GM23248 (cell line): ENCODE data around the gene SLC25A38. TPM values are rescaled to one million over a fixed set of nuclear protein-coding genes. Genes with fewer than 3 reads are reported as not detected.

Source experiments
- DNase-seq: peaks from one replicate; pipeline ENCODE4 v3.0.0-alpha.2; 2015
- H2AFZ ChIP-seq: fragments of 200-600 bp; sonication (generic); 2 replicates; pipeline ENCODE4 v1.6.1; 2016; ENCODE audit warnings: antibody characterized with exemption
- H3F3A ChIP-seq: fragments of 200-600 bp; sonication (generic); 2 replicates; pipeline ENCODE4 v1.6.1; 2016; ENCODE audit warnings: mild to moderate bottlenecking, antibody characterized with exemption, mixed run types; ENCODE audit not compliant: insufficient read depth
- H3K27ac ChIP-seq: fragments of 200-600 bp; sonication (generic); 2 replicates; pipeline ENCODE4 v1.5.1; 2016; ENCODE audit warnings: mild to moderate bottlenecking
- H3K27me3 ChIP-seq: fragments of 200-600 bp; sonication (generic); replicated peaks from 2 replicates; pipeline ENCODE4 v1.6.1; 2016; ENCODE audit warnings: mild to moderate bottlenecking; ENCODE audit not compliant: insufficient read depth
- H3K36me3 ChIP-seq: fragments of 200-600 bp; sonication (generic); 2 replicates; pipeline ENCODE4 v1.6.1; 2016; ENCODE audit warnings: low read depth, mild to moderate bottlenecking
- H3K4me1 ChIP-seq: fragments of 200-600 bp; sonication (generic); 2 replicates; pipeline ENCODE4 v1.6.1; 2016; ENCODE audit warnings: mild to moderate bottlenecking; ENCODE audit not compliant: insufficient read depth
- H3K4me2 ChIP-seq: fragments of 200-600 bp; sonication (generic); one replicate; pipeline ENCODE4 v1.6.1; 2016; ENCODE audit warnings: mild to moderate bottlenecking; ENCODE audit not compliant: unreplicated experiment
- H3K4me3 ChIP-seq: fragments of 200-600 bp; sonication (generic); 2 replicates; pipeline ENCODE4 v1.5.1; 2016; ENCODE audit warnings: mild to moderate bottlenecking
- H3K79me2 ChIP-seq: fragments of 200-600 bp; sonication (generic); 2 replicates; pipeline ENCODE4 v1.6.1; 2016; ENCODE audit warnings: mild to moderate bottlenecking; ENCODE audit not compliant: insufficient read depth
- H3K9ac ChIP-seq: fragments of 200-600 bp; sonication (generic); 2 replicates; pipeline ENCODE4 v1.6.1; 2016; ENCODE audit warnings: mild to moderate bottlenecking
- H3K9me2 ChIP-seq: fragments of 200-600 bp; sonication (generic); 2 replicates; pipeline ENCODE4 v1.6.1; 2016; ENCODE audit warnings: mixed run types, mild to moderate bottlenecking, moderate library complexity; ENCODE audit not compliant: insufficient read depth
- H3K9me3 ChIP-seq: fragments of 200-600 bp; sonication (generic); one replicate; pipeline ENCODE4 v1.6.1; 2017; ENCODE audit warnings: low read depth
- H4K20me1 ChIP-seq: fragments of 200-600 bp; sonication (generic); 2 replicates; pipeline ENCODE4 v1.6.0; 2016; ENCODE audit not compliant: insufficient read depth
- EZH2 ChIP-seq: fragments of 200-600 bp; sonication (generic); IDR thresholded peaks from 2 replicates; pipeline ENCODE4 v1.6.1; 2018; ENCODE audit warnings: antibody characterized with exemption, mild to moderate bottlenecking; ENCODE audit not compliant: insufficient read depth, poor library complexity, severe bottlenecking
- EZH2phosphoT487 ChIP-seq: fragments of 200-600 bp; sonication (generic); IDR thresholded peaks from 2 replicates; pipeline ENCODE4 v1.6.1; 2018; ENCODE audit warnings: antibody characterized with exemption, moderate library complexity, mild to moderate bottlenecking, low read depth; ENCODE audit not compliant: insufficient read depth
- WGBS, 2 experiments: methylation state at CpG; one replicate each; pipeline ENCODE4 v1.1.6; 2015 to 2017; ENCODE audit warnings: low lambda C conversion rate in 2 of 2, low coverage in 1 of 2; ENCODE audit errors: missing lambda C conversion rate in 2 of 2; 5-methylcytosine and 5-hydroxymethylcytosine counted together
- in situ Hi-C: fragments of 300-500 bp; cut with MboI; formaldehyde crosslinking; loops from 2 replicates; pipeline ENCODE4 v1.15.0; 2020
- polyA plus RNA-seq: library from polyadenylated mRNA; unstranded; fragments of >200 nt; fragmentation: Nextera tagmentation; extraction: Ambion mirVana; gene quantifications from 2 replicates; pipeline ENCODE4 v1.2.1, GENCODE V29; 2016
- total RNA-seq: library from RNA; depleted of rRNA; stranded (reverse); fragments of >200 nt; shearing (Covaris generic); gene quantifications from 2 replicates; pipeline ENCODE4 v1.2.3, GENCODE V29; 2014; rRNA removed

The SLC25A38 gene, protein sequence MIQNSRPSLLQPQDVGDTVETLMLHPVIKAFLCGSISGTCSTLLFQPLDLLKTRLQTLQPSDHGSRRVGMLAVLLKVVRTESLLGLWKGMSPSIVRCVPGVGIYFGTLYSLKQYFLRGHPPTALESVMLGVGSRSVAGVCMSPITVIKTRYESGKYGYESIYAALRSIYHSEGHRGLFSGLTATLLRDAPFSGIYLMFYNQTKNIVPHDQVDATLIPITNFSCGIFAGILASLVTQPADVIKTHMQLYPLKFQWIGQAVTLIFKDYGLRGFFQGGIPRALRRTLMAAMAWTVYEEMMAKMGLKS
- total RNA-seq, result 28.2 and 40.1 TPM in 2 replicates
- polyA plus RNA-seq, result 23.3 and 23.9 TPM in 2 replicates

DNA sequence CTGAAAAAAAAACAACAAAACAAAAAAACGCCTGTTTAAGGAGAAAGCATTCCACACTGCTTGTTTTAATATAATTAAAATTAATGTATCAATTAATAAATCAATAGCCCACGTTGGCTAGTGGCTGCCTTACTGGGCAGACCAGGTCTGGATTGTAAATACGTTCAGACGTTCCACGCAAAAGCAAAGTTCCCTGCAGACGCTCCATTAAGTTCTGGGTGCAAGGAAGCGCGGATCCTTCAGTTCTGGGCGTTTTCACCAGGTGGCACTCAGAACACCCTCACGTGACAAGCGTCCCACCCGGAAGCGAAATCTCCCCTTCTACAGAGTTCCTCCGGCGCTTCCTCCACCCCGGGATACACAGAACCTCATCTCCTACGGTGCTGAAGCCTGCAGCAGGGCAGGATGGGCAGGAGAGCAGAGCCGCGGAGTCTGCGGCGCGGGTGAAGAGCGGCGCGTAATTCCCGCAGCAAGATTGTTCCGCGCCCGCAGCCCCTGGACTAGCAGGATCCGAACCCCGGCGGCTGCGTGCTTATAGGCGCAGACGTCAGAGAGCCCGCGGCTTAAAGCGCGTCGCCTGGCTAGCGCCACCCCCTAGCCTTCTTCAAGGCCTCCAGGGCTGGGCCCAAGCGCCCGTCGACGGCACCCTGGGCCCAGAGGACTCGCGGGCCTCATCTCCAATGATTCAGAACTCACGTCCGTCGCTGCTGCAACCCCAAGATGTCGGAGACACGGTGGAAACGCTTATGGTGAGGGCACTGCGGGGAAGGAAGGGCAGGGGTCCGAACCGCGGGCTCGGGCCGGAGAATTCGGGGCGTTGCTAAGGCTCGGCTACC lies at the start of gene SLC25A38:
Gene SLC25A38, plus strand, starts transcription at position 326 of the 836 bp plus-strand sequence. Its CDS starts 355 bp downstream, at position 681.
- no peaks in the 10 kb centered on the region for H3F3A ChIP-seq
- H3K9ac ChIP-seq, result peak within 1 kb of the TSS; percentile 97
- H3K4me1 ChIP-seq, result peaks cover 16% of the 10 kb centered on the region
- H3K4me2 ChIP-seq, result peak within 1 kb of the TSS; percentile 94
- H3K79me2 ChIP-seq, result peaks cover 41% of the 10 kb centered on the region
- peak within 1 kb of the TSS; percentile 93 for H3K4me3 ChIP-seq
- 1% methylated on average over 53 to 56 of the region's 62 CpGs for WGBS, 2 experiments
- no peaks in the 10 kb centered on the region for H4K20me1 ChIP-seq
- in situ Hi-C loops, result no loop called here
- H3K27me3 ChIP-seq, result no peaks in the 10 kb centered on the region
- DNase-seq, result peak; percentile 97
- no peaks in the 10 kb centered on the region for H3K36me3 ChIP-seq
- no peaks in the 10 kb centered on the region for H3K9me3 ChIP-seq
- H3K27ac ChIP-seq, result peak within 1 kb of the TSS; percentile 96
- H2AFZ ChIP-seq, result peak within 1 kb of the TSS; percentile 93
- no peaks in the 10 kb centered on the region for H3K9me2 ChIP-seq
- TF ChIP-seq EZH2 (no peak), EZH2phosphoT487 (no peak)

DNA sequence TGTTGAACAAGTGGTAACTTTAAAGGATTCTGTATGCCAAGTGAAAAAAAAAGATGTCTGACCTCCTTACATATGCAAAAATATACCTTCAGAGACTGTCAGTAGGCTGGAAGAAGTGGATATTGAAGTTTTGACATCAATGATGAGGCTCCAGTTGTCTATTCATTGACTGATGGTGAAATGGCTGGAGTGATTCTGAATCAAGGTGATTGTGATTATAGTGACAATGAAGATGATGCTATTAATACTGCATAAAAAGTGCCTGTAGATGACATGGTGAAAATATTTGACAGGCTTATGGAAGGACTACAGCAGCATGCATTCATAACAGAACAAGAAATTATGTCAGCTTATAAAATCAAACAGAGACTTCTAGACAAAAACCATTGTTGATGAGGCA lies 49.6 kb upstream of the SLC25A38 start:
- H3F3A ChIP-seq, result no peaks in the 10 kb centered on the region
- H3K4me1 ChIP-seq, result no peaks in the 10 kb centered on the region
- H3K9me3 ChIP-seq, result no peaks in the 10 kb centered on the region
- H3K4me3 ChIP-seq, result no peak overlapping the region
- H3K9me2 ChIP-seq, result no peaks in the 10 kb centered on the region
- H4K20me1 ChIP-seq, result no peaks in the 10 kb centered on the region
- no peaks in the 10 kb centered on the region for H3K36me3 ChIP-seq
- in situ Hi-C loops, result no loop called here
- no peak overlapping the region for H3K4me2 ChIP-seq
- H2AFZ ChIP-seq, result no peak overlapping the region
- no peak for DNase-seq
- no peaks in the 10 kb centered on the region for H3K79me2 ChIP-seq
- H3K27me3 ChIP-seq, result no peaks in the 10 kb centered on the region
- TF ChIP-seq EZH2phosphoT487 (no peak), EZH2 (no peak)
- H3K27ac ChIP-seq, result no peak overlapping the region
- H3K9ac ChIP-seq, result no peak overlapping the region

DNA sequence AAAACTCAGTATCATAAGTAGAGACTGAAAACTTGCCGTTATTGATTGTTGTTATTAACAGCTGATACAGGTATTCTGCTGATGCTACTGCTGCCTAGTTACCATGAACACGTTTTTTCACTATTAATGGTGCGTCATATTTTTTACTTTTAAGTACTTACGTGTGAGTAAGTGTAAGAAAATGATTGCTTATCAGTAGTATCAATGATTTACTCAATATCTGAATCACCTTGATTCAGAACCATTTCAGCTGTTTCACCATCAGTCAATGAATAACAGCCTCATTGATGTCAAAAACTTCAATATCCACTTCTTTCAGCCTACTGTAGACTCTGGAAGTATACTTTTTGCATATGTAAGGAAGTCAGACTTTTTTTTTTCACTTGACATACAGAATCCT lies 49.0 kb upstream of the SLC25A38 start:
- H3K27ac ChIP-seq, result no peak overlapping the region

DNA sequence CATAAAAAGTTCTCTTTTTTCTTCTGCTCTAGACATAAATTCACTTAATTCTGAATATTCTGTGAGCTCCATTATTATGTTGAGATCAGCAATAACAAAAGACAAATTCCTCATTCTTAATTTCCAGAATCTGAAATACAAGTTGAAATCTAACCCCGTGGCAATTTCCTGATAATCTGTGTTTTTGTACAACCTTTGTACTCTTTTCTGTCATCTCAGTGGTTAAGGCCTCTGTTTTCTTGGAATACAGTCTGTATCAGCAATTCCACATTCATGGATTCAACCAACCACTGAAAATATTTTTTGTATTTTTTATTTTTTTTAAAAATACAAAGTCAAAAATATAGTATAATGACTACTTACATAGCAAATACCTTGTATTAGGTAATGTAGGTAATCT lies 45.0 kb upstream of the SLC25A38 start:
- Histone ChIP-seq H3K27ac (no peak overlapping the region), H3F3A (no peaks in the 10 kb centered on the region), H3K27me3 (no peaks in the 10 kb centered on the region), H3K9me3 (no peaks in the 10 kb centered on the region), H3K4me3 (no peak overlapping the region), H3K4me1 (no peaks in the 10 kb centered on the region), H4K20me1 (no peaks in the 10 kb centered on the region), H2AFZ (no peak overlapping the region), H3K79me2 (no peaks in the 10 kb centered on the region), H3K9ac (no peak overlapping the region), H3K36me3 (no peaks in the 10 kb centered on the region), H3K9me2 (no peaks in the 10 kb centered on the region), H3K4me2 (no peak overlapping the region)
- in situ Hi-C loops, result no loop called here
- WGBS, 2 experiments, result 24 to 25% methylated on average over 1 of the region's 1 CpG
- no peak for DNase-seq
- no peak for TF ChIP-seq EZH2
- TF ChIP-seq EZH2phosphoT487, result no peak

More for the DNA sequence above, 49.0 kb upstream of the SLC25A38 start:
- no peaks in the 10 kb centered on the region for H3K9me3 ChIP-seq
- H3K9me2 ChIP-seq, result no peaks in the 10 kb centered on the region
- no peaks in the 10 kb centered on the region for H4K20me1 ChIP-seq
- no peaks in the 10 kb centered on the region for H3F3A ChIP-seq
- no peaks in the 10 kb centered on the region for H3K27me3 ChIP-seq
- 38 to 50% methylated on average over 4 of the region's 4 CpGs for WGBS, 2 experiments
- H3K79me2 ChIP-seq, result no peaks in the 10 kb centered on the region
- no peaks in the 10 kb centered on the region for H3K4me1 ChIP-seq
- no peaks in the 10 kb centered on the region for H3K36me3 ChIP-seq
- no peak for DNase-seq
- H2AFZ ChIP-seq, result no peak overlapping the region
- no peak overlapping the region for H3K4me2 ChIP-seq
- H3K4me3 ChIP-seq, result no peak overlapping the region
- in situ Hi-C loops, result no loop called here
- TF ChIP-seq EZH2phosphoT487, result no peak
- TF ChIP-seq EZH2, result no peak
- no peak overlapping the region for H3K9ac ChIP-seq
